GM19463 (cell line): ENCODE data around the gene C11orf86.
"Not testable (repeated sequence)": the region's sequence is repeated elsewhere in the genome, so short reads cannot be mapped to it uniquely, and the experiment has no call there.

Experiments
- ATAC-seq: cut with Tn5 transposase; IDR thresholded peaks from one replicate; pipeline ENCODE4 v1.9.1; 2021; ENCODE audit warnings: mild to moderate bottlenecking, moderate library complexity; ENCODE audit not compliant: unreplicated experiment

Gene C11orf86, protein sequence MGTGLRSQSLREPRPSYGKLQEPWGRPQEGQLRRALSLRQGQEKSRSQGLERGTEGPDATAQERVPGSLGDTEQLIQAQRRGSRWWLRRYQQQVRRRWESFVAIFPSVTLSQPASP

DNA sequence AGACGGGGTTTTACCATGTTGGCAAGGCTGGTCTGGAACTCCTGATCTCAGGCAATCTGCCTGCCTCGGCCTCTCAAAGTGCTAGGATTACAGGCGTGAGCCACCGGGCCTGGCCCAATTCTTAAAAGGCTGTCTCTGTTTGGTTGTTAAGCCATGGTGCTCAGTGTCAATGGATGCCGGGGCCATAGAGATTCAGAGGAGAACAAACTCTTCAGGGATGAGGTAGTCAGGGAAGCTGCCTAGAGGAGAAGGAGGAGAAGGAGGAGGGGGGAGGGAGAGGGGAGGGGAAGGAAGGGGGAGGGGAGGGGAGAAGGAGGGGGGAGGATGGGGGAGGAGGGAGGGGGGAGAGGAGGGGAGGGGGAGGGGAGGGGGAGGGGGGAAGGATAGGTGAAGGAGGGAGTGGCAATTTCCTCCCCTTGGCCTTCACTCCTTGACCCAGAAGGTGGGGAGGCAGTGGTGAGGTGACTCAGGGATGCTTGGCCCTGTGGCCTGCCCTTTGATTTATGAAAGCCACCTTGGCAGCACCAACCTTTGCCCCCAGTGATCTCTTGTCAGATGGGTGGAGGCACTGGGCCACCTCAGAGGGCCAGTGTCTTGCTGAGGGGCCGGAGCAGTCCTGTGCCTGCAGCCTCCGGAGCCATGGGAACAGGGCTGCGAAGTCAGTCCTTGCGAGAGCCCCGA is at the start of gene C11orf86:
Gene C11orf86 (plus strand): TSS at position 581 of the 681 bp plus-strand sequence. CDS start 59 bp downstream, at position 640.
- no peak for ATAC-seq

GRCh38 chr11:66929753-66930152 is 45.4 kb upstream of the C11orf86 start:
- ATAC-seq: no peak

DNA sequence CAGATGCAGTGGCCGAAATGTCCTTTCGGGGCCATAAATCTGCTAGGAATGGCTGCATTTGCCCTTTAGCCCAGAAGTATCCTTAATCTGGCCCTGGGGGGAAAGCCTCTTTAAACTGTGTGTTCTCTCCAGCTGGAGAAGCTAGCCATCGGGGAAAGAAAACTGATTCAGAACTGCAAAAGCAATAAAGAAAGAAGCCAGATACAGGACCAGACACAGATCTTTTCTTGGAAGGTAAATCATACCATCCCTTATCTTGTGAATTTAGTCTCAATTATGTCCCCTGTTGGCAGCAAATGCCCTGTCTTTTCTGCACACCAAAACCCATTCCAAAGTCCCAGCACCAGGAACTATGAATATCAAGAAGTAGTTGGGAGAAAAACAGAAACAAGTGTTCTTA is 42.6 kb upstream of the C11orf86 start:
- no peak for ATAC-seq

DNA sequence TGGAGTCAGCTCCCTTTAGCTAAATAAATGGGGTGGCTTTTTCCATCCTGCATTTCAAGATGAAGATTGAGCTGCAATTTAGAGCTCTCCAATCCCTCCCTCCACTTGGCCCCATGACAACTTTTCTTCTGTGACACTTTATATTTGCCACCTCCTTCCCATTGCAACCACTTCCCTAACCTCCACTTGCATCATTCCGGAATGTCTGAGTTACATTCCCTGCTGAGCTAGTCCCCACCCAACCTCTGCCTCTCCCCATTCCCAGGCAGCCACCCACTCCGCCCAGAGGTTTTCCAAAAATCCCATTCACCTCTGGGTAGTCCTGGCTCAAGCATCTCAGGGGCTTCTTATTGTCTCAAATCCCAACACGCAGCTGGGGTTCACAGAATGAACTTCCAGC is 41.6 kb upstream of the C11orf86 start:
- ATAC-seq: no peak

DNA sequence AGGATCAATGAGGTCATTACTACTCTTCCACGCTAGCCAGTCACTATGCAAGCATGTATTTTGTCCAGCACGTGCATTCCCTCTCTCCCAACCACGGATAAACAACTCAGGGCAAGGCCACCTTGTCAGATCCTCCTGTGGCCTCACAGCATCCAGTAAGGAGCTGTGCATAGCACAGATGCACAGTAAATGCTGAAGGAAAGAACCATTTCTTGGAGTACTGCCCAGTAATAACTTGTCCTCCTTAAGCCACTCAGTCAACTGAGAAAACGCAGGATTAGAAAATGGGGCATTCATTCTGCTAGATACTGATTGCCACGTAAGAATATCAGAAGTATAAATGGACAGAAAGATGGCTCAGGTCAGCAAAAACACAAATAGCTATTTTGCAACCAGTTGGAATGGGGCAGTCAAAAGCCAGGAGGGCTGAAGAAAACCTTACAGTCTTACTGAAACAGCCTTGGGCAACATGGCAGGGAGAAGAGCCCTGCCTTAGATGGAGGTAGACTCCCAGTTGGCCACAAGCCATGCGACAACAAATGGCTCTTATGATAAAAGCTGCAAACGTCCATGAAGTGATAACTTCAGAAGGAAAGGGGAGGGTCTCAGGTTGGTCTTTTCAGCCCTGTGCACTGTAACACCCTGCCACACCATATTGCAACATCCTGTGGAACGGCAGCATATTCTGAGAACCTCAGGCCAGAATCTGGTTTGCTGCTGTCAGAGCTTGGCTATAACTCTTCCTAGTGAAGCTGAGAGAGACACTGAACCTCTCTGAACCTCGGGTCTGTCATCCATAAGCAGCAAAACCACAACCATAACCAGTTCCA is 39.9 kb upstream of the C11orf86 start:
- ATAC-seq: no peak

DNA sequence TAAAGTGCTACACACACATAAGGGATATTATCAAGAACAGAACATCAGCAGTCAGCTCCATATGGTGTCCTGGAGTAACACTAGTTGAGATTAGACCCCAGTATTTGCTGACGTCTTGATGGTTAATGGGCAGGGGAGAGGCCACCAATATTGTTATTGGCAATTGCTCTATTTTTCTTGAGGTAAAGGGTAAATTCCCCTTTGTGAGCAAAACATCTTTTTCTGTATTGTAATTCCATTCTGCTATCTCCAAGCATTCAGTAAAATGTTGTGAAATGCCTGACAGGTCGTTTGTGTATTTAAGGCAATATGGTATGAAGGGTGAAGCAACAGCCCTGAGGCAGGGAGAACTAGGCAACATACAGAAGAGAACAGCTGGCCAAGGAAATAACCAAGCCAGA is 38.8 kb upstream of the C11orf86 start:
- no peak for ATAC-seq

DNA sequence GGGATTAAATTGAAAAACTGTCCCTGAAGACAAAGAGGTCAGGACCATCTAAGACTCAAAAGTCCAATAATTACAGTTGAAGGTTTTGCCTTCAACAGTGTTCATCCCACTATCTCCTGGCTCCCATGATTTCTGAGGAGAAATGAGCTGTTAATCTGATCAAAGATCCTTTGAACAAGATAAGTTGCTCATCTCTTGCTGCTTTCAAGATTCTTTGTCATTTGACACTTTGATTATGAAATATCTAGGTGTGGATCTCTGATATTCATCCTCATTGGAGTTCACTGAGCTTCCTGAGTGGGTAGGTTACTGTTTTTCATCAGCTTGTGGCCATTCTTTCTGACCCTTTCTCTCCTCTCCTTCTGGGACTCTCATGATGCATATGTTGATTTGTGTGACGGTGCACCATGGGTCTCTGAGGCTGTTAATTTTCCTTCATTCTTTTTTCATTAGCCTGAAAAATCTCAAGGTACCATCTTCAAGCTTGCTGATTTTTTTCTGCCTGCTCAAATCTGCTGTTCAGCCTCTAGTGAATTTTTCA is 37.8 kb upstream of the C11orf86 start:
- no peak for ATAC-seq

- ATAC-seq: no peak
These were observed 36.4 kb upstream of the C11orf86 start for GRCh38 chr11:66938582-66939135.

DNA sequence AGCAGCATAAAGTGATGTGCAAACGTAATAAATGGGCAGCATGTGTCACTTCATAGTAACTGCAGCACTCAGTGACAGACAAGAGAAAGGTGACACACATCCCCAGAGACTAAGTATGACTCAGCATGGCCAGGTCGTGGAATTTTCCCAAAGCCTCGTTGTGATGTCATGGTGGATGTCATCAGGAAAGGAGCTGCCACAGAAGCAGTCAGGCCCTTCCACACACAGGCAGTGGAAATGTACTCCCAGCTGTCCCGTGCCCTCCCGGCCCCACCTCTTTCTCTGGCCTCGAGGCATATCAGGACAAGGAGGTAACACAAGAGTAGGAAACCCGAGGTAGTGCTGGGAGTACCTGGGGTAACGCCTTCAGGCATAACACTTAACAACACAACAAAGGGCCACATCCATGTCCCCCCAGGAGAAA is 25.0 kb upstream of the C11orf86 start:
- no peak for ATAC-seq

DNA sequence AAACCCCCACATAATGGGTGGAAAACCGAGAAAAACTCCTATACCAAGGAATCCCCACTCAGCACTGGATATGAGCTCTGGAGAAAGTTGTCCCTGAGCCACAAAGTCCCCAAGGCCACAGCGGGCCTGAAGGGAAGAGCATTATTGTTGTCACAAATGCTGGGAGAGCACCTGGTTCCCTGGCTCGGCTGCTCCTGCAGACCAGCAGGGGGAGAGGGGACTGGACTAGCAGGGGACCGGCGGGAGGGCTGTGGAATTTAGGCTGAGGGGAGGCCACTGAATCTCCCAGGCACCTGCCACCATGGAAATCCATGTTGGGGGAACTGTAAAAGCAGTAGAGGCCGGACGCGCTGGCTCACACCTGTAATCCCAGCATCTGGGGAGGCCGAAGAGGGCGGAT is 24.0 kb upstream of the C11orf86 start:
- ATAC-seq: no peak

DNA sequence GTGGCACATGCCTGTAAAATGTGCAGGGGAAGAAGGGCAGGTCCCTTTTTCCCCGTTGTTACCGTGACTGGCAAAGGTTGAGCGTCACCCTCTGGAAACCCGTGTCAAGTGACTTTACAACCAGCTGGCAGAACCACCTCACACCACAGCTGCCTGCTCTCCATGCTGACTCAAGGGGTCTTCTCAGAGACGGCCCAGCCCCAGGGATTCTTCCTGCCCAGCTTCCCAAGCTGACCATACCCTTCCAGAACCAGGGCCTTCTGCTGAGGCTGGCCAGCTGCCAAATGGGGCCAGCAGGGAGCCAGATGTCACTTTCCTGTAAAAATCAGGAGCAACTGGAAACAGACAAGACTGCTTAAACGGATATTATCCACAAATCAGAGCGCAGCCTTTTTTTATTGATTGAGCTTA is 23.2 kb upstream of the C11orf86 start:
- no peak for ATAC-seq

DNA sequence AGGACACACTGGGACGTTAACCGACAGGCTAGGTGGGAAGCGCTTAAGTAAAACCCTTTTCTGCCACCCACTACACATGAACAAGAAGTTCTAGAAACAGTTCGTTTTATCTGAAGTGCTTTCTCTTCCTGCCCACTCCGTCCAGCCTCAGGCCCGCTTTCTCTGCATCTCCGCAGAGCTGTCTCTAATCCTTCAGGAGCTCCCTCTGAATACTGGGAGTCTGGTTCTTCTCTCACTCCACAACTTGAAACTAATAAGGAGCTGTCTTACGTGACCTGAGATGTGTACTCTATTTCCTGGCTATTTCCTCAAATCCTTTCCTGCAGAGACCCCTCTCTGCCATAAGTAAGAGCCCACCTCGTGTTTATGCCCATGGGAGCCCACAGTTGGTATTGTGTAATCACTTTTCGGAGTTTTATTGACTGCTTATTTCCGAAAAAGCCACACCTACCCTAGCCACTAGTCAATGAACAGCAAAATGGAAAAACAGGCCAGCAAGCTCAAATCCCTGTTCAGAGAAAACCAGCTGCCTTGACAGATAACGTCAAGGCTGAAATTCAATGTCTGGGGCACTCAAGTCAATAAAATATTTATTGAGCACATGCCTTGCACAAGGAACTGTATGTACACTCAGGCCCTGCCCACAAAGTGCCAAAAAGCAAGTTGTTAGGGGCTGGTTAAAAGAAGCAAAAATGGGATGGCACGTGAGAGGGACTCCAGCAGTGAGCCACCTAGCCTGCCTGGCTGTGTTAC is 21.8 kb upstream of the C11orf86 start:
- no peak for ATAC-seq

GRCh38 chr11:66956689-66957290 is 18.3 kb upstream of the C11orf86 start:
- no peak for ATAC-seq

DNA sequence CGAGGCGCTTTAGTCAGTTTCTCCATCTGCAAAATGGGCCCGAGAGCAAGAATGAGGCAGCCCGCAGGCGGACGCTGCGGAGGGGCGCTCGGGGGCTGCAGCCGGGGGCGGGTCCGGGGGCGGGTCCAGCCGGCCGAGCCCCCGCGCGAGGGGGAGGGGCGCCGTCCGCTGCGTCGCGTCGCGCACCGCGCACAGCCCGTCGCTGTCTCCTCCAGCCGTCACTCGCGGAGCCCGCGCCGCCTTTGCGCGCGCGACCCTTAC is 17.2 kb upstream of the C11orf86 start:
- no peak for ATAC-seq

DNA sequence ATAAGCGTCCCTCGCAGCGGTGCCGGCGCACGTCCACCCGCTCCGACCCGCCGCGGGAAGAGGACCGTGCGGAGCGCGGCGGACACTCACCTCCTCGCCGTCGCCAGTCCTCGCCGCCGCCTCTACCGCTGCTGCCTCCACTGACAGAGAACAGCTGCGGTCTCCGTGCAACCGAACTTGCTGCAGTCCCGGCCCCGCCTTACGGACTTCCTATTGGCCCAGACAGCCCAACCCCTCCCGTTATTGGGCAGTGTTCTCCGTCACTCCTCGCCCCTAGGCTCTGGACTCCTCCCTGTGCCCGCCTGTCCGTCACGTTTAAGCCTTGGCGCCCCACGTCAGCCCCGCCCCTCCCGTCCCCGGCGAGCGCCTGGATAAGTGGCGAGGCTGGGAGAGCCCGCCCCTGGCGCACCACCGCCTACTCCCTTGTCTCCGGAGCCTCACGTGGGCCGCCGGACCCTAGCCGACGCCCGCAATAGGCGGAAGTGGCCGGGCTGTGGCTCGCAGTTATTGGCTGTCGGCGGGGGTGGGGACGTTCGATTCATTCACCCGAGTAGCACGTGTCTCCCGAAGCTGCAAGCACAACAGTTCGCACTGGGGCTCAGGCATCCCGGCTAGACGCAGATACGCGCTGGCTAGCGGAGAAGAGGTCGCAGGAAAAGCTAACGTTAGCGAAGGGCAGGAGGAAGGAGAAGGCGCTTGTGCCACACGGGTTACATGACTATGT is 16.7 kb upstream of the C11orf86 start, which contains the start of gene PC:
Gene PC (minus strand): TSS at position 152 of the 724 bp plus-strand sequence. CDS start 86,224 bp downstream, outside the sequence.
- peak; percentile 91 for ATAC-seq

GRCh38 chr11:66958956-66959274 is 16.2 kb upstream of the C11orf86 start:
- ATAC-seq: no peak

GRCh38 chr11:66961691-66962213 is 13.4 kb upstream of the C11orf86 start:
- ATAC-seq: not testable (repeated sequence)

DNA sequence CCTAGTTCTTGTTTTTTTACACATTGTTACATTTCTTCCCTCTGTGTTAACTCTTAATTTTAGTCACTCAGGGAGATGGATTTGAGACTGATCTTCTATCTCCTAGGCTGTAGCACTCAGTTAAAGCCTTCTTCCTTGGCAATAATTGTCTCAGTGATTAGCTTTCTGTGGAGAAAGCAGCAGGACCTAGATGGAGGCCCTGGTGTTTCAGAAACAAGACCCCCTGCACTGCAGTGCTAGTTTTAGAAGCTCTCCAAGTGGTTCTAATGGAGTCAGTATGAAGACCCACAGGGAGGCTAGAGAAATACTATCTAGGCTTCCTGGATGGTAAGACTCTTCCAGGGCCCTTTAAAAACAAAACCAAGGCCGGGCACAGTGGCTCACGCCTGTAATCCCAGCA is 12.9 kb upstream of the C11orf86 start:
- ATAC-seq: no peak

- ATAC-seq: no peak
These were observed 12.3 kb upstream of the C11orf86 start for GRCh38 chr11:66962801-66963200.

DNA sequence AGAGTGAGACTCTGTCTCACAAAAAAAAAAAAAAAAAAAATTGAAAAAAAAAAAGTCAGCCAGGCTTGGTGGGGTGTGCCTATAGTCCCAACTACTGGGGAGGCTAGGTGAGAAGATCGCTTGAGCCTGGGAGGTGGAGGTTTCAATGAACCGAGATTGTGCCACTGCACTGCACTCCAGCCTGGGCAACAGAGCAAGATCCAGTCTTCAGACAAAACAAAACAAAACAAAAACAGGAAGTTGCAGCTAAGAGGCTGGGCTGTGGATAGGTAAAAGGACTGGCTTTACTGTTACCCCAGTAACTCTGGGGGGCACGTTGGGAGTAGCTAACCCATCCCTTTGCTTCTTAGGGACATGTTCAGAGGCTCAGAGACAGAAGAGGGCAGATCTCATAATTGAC is 10.6 kb upstream of the C11orf86 start:
- no peak for ATAC-seq
